HPDE6-E6E7 (cell line): Measurements from ENCODE around the gene ZDHHC8.

Source experiments
- DNase-seq: peaks from one replicate; pipeline ENCODE4 v3.0.0; 2011; ENCODE audit warnings: missing footprints; ENCODE audit errors: extremely low spot score

The ZDHHC8 gene

GRCh38 chr22:20096574-20097420 lies 34.8 kb upstream of the ZDHHC8 start:
- DNase-seq = no peak

DNA sequence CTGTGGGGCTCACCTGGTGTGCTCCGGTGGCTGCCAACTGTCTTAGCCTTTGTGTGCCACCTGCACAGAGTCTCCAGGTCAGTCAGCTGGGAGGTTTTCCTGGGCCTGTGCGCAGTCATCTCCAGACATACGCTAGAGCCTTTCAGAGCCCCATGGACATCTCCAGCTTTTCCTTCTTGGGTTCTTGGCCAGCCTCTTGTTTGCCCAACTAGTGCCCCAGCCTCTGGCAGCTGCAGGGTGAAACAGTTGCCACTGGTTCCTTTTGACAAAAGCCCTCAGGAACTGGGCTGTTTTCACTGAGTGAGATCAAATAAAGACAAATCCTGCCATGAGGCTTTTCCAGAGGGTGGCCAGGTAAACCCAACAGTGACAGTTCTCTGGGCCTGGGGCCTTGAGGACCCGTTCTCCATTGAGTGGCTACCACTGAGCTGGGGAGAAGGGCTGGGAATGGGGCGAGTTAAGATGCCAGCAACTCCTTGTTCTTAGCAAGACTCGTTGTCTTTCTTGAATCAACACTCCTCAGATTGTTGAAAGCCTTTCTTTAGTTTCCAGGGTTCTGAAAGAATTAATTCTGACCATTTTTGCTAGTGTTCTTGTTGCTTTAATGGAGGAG lies 32.4 kb upstream of the ZDHHC8 start:
- no peak for DNase-seq

- no peak for DNase-seq
These were observed 30.0 kb upstream of the ZDHHC8 start for GRCh38 chr22:20101638-20102037.

- DNase-seq = no peak
These were observed 29.3 kb upstream of the ZDHHC8 start for GRCh38 chr22:20102203-20102780.

- no peak for DNase-seq
These were observed 26.0 kb upstream of the ZDHHC8 start for GRCh38 chr22:20105456-20106204.

GRCh38 chr22:20106205-20106848 lies 25.3 kb upstream of the ZDHHC8 start:
- DNase-seq = no peak

GRCh38 chr22:20106849-20107237 lies 24.8 kb upstream of the ZDHHC8 start:
- no peak for DNase-seq

GRCh38 chr22:20107471-20107901 lies 24.1 kb upstream of the ZDHHC8 start:
- DNase-seq = no peak

- DNase-seq = no peak
These were observed 23.4 kb upstream of the ZDHHC8 start for GRCh38 chr22:20107951-20108756.

GRCh38 chr22:20108757-20109230 lies 22.8 kb upstream of the ZDHHC8 start:
- DNase-seq = no peak

DNA sequence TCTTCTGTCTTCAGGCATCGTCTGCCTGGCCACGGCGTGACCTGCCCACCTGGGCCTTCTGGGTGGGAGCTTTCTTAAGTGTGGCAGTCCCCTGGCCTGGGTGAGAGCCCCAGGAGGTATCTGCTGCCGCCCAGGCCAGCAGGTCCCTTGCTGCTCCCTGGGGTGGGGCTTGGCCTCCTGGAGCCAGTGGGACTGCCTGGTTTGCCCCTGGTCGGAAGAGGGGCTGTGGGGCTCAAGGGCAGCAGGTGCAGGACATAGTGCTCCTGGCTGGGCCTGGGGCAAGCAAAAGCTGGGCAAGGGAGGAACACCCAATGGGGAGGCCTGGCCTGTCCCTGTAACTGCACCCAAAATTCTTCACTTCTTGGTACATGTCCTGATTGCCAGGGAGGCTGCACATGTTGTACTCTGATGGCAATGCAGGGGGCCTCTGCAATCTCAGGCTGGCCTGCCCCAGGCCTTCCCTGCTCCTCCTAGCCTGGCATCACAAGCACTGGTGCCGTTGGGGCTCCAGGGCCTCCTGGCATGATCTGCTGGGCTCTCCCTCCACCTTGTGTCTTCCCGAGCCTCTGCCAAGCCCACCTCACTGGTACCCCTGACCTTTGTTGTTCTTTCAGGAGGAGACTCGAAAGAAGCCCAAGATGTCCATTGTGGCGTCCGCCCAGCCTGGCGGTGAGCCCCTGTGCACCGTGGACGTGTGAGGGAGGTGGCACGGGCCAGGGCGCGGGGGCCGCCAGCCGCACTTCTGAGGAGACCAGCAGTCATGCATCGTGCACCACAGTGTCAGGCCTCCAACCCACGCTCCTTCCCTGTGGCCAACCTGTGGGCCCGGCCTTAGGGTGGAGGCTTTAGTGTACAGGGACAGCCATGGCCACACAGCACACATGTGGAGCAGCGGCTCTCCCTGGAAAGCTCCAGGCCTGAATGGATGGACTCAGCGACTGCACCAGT lies 21.9 kb upstream of the ZDHHC8 start:
- DNase-seq = no peak

GRCh38 chr22:20110359-20110985 lies 21.1 kb upstream of the ZDHHC8 start:
- DNase-seq = no peak

GRCh38 chr22:20111045-20111688 lies 20.4 kb upstream of the ZDHHC8 start:
- no peak for DNase-seq

DNA sequence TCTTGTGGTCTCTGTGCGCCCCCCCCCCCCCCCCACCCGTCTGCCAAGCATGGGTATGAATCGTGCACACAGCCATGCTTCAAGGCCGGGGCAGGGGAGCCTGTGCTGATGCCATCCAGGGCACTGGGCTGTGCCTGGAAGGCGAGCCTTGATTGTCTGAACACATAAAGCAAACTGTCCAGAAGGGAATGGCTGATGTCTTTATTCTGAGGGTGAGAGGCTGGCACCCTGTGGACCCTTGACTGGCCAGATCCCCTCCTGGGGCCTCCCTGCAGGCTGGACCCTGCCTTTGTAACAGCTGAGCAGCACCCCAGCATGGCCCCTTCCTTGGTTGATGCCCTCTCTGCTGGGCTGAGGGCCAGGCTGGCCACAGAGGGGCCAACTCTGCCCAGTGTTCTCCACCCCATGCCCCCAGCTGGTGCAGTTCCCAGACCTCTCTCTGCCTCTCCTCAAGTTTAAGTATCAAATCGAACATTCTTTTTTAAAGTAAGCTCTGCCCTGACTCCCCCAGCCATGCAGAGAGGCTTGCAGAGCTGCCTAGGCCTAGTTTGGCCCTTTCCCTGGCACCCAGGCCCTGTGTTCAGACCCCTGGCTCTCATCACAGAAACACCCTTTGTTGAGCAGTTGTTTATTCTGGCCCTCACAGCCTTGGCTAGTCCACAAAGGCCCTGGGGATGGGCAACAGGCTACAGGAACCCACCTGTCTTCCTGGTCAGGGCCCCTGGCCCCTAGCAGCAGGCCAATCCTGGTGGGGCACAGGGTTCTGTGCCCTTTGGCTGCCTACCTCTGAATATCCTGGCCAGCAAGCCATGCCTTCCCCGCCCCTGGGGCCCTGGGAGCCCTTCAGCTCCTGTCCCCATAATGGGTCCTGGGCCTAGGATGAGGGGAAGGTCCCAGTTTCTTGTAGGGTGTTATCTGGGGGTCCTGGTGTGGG lies 19.6 kb upstream of the ZDHHC8 start:
- no peak for DNase-seq

- no peak for DNase-seq
These were observed 18.7 kb upstream of the ZDHHC8 start for GRCh38 chr22:20112623-20113511.

DNA sequence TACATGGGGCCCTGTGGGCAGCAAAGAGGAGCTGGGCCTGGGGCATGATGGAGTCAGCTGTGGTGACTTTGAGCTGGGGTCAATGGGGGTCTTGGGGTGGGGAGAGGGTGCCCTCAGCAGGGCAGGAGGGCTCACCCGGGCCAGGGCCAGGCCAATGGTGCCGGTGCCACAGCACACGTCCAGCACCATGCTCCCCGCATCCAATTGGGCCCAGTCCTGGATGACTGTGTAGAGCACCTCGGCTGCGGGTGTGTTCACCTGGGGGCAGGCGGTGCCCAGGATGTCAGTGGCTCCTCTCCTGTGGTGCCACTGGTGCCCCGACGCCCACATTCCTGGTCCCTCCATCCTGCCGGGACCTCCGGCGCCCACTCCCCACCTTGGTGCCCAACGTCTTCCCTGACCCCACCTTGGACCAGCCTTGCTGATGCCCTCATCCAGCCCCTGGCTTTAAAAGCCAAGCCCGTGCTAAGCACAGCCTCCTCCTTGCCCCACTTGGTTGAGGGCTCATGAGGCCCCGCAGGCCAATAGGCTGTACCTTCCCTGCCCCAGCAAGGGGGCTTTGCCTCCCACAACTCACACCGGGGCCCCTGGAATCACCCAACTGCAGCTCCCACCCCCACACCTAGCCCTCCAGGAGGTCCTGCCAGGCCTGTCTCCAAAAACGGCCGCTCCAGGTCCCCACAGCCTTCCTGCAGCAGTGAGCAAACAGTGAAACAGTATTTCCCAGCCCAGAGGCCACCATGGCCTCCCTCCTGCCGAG lies 17.9 kb upstream of the ZDHHC8 start:
- no peak for DNase-seq
